Amygdala (tissue), 56 donors: Measurements from ENCODE around the gene SRGAP1.
"Not testable (repeated sequence)": the region's sequence is repeated elsewhere in the genome, so short reads cannot be mapped to it uniquely, and the experiment has no call there.

Source experiments
- DNase-seq, 56 donors: peaks; one replicate each; lab custom pipeline; 2025; lab: John Stamatoyannopoulos, UW

The SRGAP1 gene

GRCh38 chr12:63990828-63991547, 146.5 kb downstream of the SRGAP1 start:
- no peak for DNase-seq

GRCh38 chr12:63994704-63995103, 150.2 kb downstream of the SRGAP1 start:
- no peak for DNase-seq

GRCh38 chr12:63995512-63995911, 151.0 kb downstream of the SRGAP1 start:
- peak in 1 of 56 donors; percentile 6 for DNase-seq

GRCh38 chr12:63996556-63996955, 152.1 kb downstream of the SRGAP1 start:
- no peak for DNase-seq

- DNase-seq: no peak
These were observed 152.7 kb downstream of the SRGAP1 start for GRCh38 chr12:63997198-63997597.

- DNase-seq: no peak
These were observed 154.1 kb downstream of the SRGAP1 start for GRCh38 chr12:63998584-63998983.

GRCh38 chr12:63999853-64000252, 155.4 kb downstream of the SRGAP1 start:
- DNase-seq: no peak

- no peak for DNase-seq
These were observed 156.9 kb downstream of the SRGAP1 start for GRCh38 chr12:64001439-64001838.

GRCh38 chr12:64004641-64005040, 160.1 kb downstream of the SRGAP1 start:
- DNase-seq: no peak

GRCh38 chr12:64006211-64006825, 161.8 kb downstream of the SRGAP1 start:
- no peak for DNase-seq

- DNase-seq: no peak
These were observed 163.4 kb downstream of the SRGAP1 start for GRCh38 chr12:64007853-64008252.

GRCh38 chr12:64008596-64008995, 164.1 kb downstream of the SRGAP1 start:
- no peak for DNase-seq

GRCh38 chr12:64009321-64010068, 165.0 kb downstream of the SRGAP1 start:
- DNase-seq: no peak

GRCh38 chr12:64010069-64010686, 165.7 kb downstream of the SRGAP1 start:
- DNase-seq: no peak

- no peak for DNase-seq
These were observed 172.0 kb downstream of the SRGAP1 start for GRCh38 chr12:64016521-64016920.

GRCh38 chr12:64018116-64018515, 173.6 kb downstream of the SRGAP1 start:
- not testable (repeated sequence) for DNase-seq

- no peak for DNase-seq
These were observed 174.0 kb downstream of the SRGAP1 start for GRCh38 chr12:64018524-64018923.

- no peak for DNase-seq
These were observed 174.6 kb downstream of the SRGAP1 start for GRCh38 chr12:64019101-64019500.

GRCh38 chr12:64019654-64020053, 175.2 kb downstream of the SRGAP1 start:
- DNase-seq: no peak

GRCh38 chr12:64025174-64025958, 180.9 kb downstream of the SRGAP1 start:
- no peak for DNase-seq
